Measurements from ENCODE around the gene GAL3ST1. TPM values are rescaled to one million over a fixed set of nuclear protein-coding genes. Genes with fewer than 3 reads are reported as not detected.
"Not testable (repeated sequence)": the region's sequence is repeated elsewhere in the genome, so short reads cannot be mapped to it uniquely, and the experiment has no call there.

The GAL3ST1 gene
- total RNA-seq, 2 experiments from 2014 or later, result not detected

GRCh38 chr22:30569674-30570202, 4.7 kb downstream of the GAL3ST1 start:
- Histone ChIP-seq H3K9me2 (ENCODE audit: insufficient read depth, low read length) (no peaks in the 10 kb centered on the region), H3K27ac (ENCODE audit: low read depth, low read length, poor library complexity, severe bottlenecking) (no peak overlapping the region), H3K36me3 (ENCODE audit: insufficient read depth, low read length) (no peaks in the 10 kb centered on the region), H3K4me3 (ENCODE audit: low read depth, low read length, poor library complexity, severe bottlenecking) (no peak overlapping the region), H3K79me2 (ENCODE audit: insufficient read depth, low read depth, low read length) (no peaks in the 10 kb centered on the region), H2AFZ (ENCODE audit: low read length) (no peak overlapping the region), H3K4me2 (ENCODE audit: low read length) (no peak overlapping the region), H4K20me1 (ENCODE audit: insufficient read depth, low read length) (no peaks in the 10 kb centered on the region; the same call in 1 of the 2 replicates), H3K9me3 (ENCODE audit: low read length) (no peaks in the 10 kb centered on the region), H3K4me1 (ENCODE audit: insufficient read depth, low read length, poor library complexity, severe bottlenecking) (no peaks in the 10 kb centered on the region)
- CTCF ChIA-PET (ENCODE audit: unreplicated experiment), result no interaction called here
- no TSS peak for BruUV-seq (replicated peaks)
- POLR2A ChIA-PET, result no interaction called here
- TF ChIP-seq CTCF (conservative IDR thresholded peaks at IDR 0.05; ENCODE audit: low read length), result no peak
- TF ChIP-seq EZH2phosphoT487 (IDR thresholded peaks at IDR 0.05; ENCODE audit: borderline replicate concordance, low read depth, low read length), result no peak
- intact Hi-C loops (cut with micrococcal nuclease; ENCODE audit: unreplicated experiment), result no loop called here
- no peak for DNase-seq (ENCODE audit: low spot score)

- no peaks in the 10 kb centered on the region for H3K9me2 ChIP-seq (ENCODE audit: insufficient read depth, low read length)
- CTCF ChIA-PET (ENCODE audit: unreplicated experiment), result no interaction called here
- no peak for DNase-seq (ENCODE audit: low spot score)
- intact Hi-C loops (cut with micrococcal nuclease; ENCODE audit: unreplicated experiment), result no loop called here
- no peak overlapping the region for H2AFZ ChIP-seq (ENCODE audit: low read length)
- no peak for TF ChIP-seq EZH2phosphoT487 (IDR thresholded peaks at IDR 0.05; ENCODE audit: borderline replicate concordance, low read depth, low read length)
- TF ChIP-seq CTCF (conservative IDR thresholded peaks at IDR 0.05; ENCODE audit: low read length), result no peak
- POLR2A ChIA-PET, result no interaction called here
- no TSS peak for BruUV-seq (replicated peaks)
- H3K79me2 ChIP-seq (ENCODE audit: insufficient read depth, low read depth, low read length), result no peaks in the 10 kb centered on the region
- H3K4me2 ChIP-seq (ENCODE audit: low read length), result no peak overlapping the region
- no peaks in the 10 kb centered on the region for H3K36me3 ChIP-seq (ENCODE audit: insufficient read depth, low read length)
- H3K4me3 ChIP-seq (ENCODE audit: low read depth, low read length, poor library complexity, severe bottlenecking), result no peak overlapping the region
- H3K27ac ChIP-seq (ENCODE audit: low read depth, low read length, poor library complexity, severe bottlenecking), result no peak overlapping the region
- H3K9me3 ChIP-seq (ENCODE audit: low read length), result no peaks in the 10 kb centered on the region
- no peaks in the 10 kb centered on the region for H3K4me1 ChIP-seq (ENCODE audit: insufficient read depth, low read length, poor library complexity, severe bottlenecking)
- H4K20me1 ChIP-seq (ENCODE audit: insufficient read depth, low read length), result no peaks in the 10 kb centered on the region; the same call in 1 of the 2 replicates
Observed at GRCh38 chr22:30568137-30568805, 6.2 kb downstream of the GAL3ST1 start.

- intact Hi-C loops (cut with micrococcal nuclease; ENCODE audit: unreplicated experiment), result not testable (repeated sequence)
Observed at GRCh38 chr22:30567277-30567676, 7.2 kb downstream of the GAL3ST1 start.

More at GRCh38 chr22:30567277-30567676, 7.2 kb downstream of the GAL3ST1 start:
- DNase-seq (ENCODE audit: low spot score); H4K20me1 ChIP-seq (ENCODE audit: insufficient read depth, low read length); H3K79me2 ChIP-seq (ENCODE audit: insufficient read depth, low read depth, low read length); BruUV-seq (replicated peaks); H3K9me2 ChIP-seq (ENCODE audit: insufficient read depth, low read length); CTCF ChIA-PET (ENCODE audit: unreplicated experiment); H3K4me1 ChIP-seq (ENCODE audit: insufficient read depth, low read length, poor library complexity, severe bottlenecking); H3K4me2 ChIP-seq (ENCODE audit: low read length); H3K9me3 ChIP-seq (ENCODE audit: low read length); H3K27ac ChIP-seq (ENCODE audit: low read depth, low read length, poor library complexity, severe bottlenecking); H3K36me3 ChIP-seq (ENCODE audit: insufficient read depth, low read length); POLR2A ChIA-PET; H2AFZ ChIP-seq (ENCODE audit: low read length); H3K4me3 ChIP-seq (ENCODE audit: low read depth, low read length, poor library complexity, severe bottlenecking): not testable (repeated sequence)
